Keratinocyte (primary cell): ENCODE data around the gene PRKD2. TPM values are rescaled to one million over a fixed set of nuclear protein-coding genes. Genes with fewer than 3 reads are reported as not detected.

Experiments
- DNase-seq: peaks from one replicate; pipeline ENCODE4 v3.0.0-alpha.2; 2011; ENCODE audit warnings: low read depth, missing footprints, low spot score
- FAIRE-seq: peaks from 2 replicates; lab custom pipeline; 2011; peaks lifted over from hg19 to GRCh38; lab: Jason Lieb, UNC
- H2AFZ ChIP-seq: 2 replicates; pipeline ENCODE4 v1.6.0; 2012; ENCODE audit warnings: low read length, control low read depth, inconsistent platforms; ENCODE audit not compliant: control insufficient read depth
- H3K27ac ChIP-seq: 2 replicates; pipeline ENCODE4 v1.5.1; 2011; ENCODE audit warnings: low read length; ENCODE audit not compliant: control insufficient read depth, insufficient read depth
- H3K27me3 ChIP-seq: 3 replicates; pipeline ENCODE4 v1.6.0; 2011; ENCODE audit warnings: low read length; ENCODE audit not compliant: control insufficient read depth, insufficient read depth; ENCODE audit errors: extremely low read depth
- H3K36me3 ChIP-seq, 2 experiments: 2 replicates in 1 of 2; 3 replicates in 1 of 2; pipeline ENCODE4 v1.5.1; 2011; ENCODE audit warnings: low read length in 2 of 2, mild to moderate bottlenecking in 1 of 2; ENCODE audit not compliant: control insufficient read depth in 2 of 2, insufficient read depth in 2 of 2; ENCODE audit errors: extremely low read depth in 1 of 2
- H3K4me1 ChIP-seq: 3 replicates; pipeline ENCODE4 v1.5.1; 2011; ENCODE audit warnings: low read length; ENCODE audit not compliant: control insufficient read depth, insufficient read depth; ENCODE audit errors: extremely low read depth
- H3K4me2 ChIP-seq: 3 replicates; pipeline ENCODE4 v1.6.0; 2011; ENCODE audit warnings: low read depth, low read length; ENCODE audit not compliant: control insufficient read depth, insufficient read depth; ENCODE audit errors: extremely low read depth
- H3K4me3 ChIP-seq, 3 experiments: fragments of 200-600 bp in 1 of 3; sonication (generic) in 1 of 3; 2 replicates in 2 of 3; 3 replicates in 1 of 3; pipeline ENCODE4 v1.5.1; 2011 to 2016; ENCODE audit warnings: low read length in 3 of 3, mild to moderate bottlenecking in 3 of 3, control low read depth in 2 of 3, inconsistent platforms in 1 of 3, low read depth in 1 of 3, mixed read lengths in 1 of 3, mixed run types in 1 of 3, moderate library complexity in 1 of 3; ENCODE audit not compliant: control insufficient read depth in 2 of 3, insufficient read depth in 2 of 3; ENCODE audit errors: extremely low read depth in 1 of 3
- H3K79me2 ChIP-seq: 2 replicates; pipeline ENCODE4 v1.6.0; 2012; ENCODE audit warnings: low read length; ENCODE audit not compliant: control insufficient read depth, insufficient read depth
- H3K9ac ChIP-seq: 3 replicates; pipeline ENCODE4 v1.6.0; 2011; ENCODE audit warnings: low read length; ENCODE audit not compliant: control insufficient read depth, insufficient read depth; ENCODE audit errors: extremely low read depth
- H3K9me1 ChIP-seq: 3 replicates; pipeline ENCODE4 v1.6.0; 2011; ENCODE audit warnings: low read length; ENCODE audit not compliant: control insufficient read depth, insufficient read depth; ENCODE audit errors: extremely low read depth
- H3K9me3 ChIP-seq: 2 replicates; pipeline ENCODE4 v1.5.1; 2012; ENCODE audit warnings: low read depth, low read length; ENCODE audit not compliant: control insufficient read depth
- H4K20me1 ChIP-seq: 3 replicates; pipeline ENCODE4 v1.6.0; 2011; ENCODE audit warnings: low read length; ENCODE audit not compliant: control insufficient read depth, insufficient read depth; ENCODE audit errors: extremely low read depth
- EZH2 ChIP-seq: IDR thresholded peaks from one replicate; pipeline ENCODE4 v1.6.1; 2012; ENCODE audit warnings: inconsistent platforms, mild to moderate bottlenecking, low read length, moderate library complexity
- dilution Hi-C: fragments of 300-500 bp; cut with MboI; formaldehyde crosslinking; loops from one replicate; pipeline ENCODE4 v1.7.0; 2020; ENCODE audit warnings: low sequenced_read_pairs; ENCODE audit not compliant: extremely low pct_ligation_motif_present
- polyA plus RNA-seq, 5 experiments: library from polyadenylated mRNA; depleted of rRNA in 3 of 5; stranded (reverse) in 3 of 5; stranded (forward) in 1 of 5; unstranded in 1 of 5; fragments of >200 nt; gene quantifications; 1 replicate in 1 of 5; 2 replicates in 3 of 5; 3 replicates in 1 of 5; pipeline versions ENCODE4 v1.2.1 to v1.2.3, GENCODE V29; 2011 to 2012; ENCODE audit warnings: missing spikeins in 2 of 5, low read depth in 1 of 5, low replicate concordance in 1 of 5
- TF ChIP-seq, protein P1 (sequence below), 3 experiments: IDR thresholded peaks in 1 of 3; conservative IDR thresholded peaks in 1 of 3; optimal IDR thresholded peaks in 1 of 3; 2 replicates in 2 of 3; 3 replicates in 1 of 3; pipeline versions ENCODE3 to v1.5.1; 2011; ENCODE audit warnings: low read length in 3 of 3, mild to moderate bottlenecking in 3 of 3, moderate library complexity in 2 of 3, control low read depth in 1 of 3, inconsistent platforms in 1 of 3; ENCODE audit not compliant: insufficient read depth in 2 of 3; ENCODE audit errors: extremely low read depth in 1 of 3

Gene PRKD2
- polyA plus RNA-seq, 1 donor (not counting 4 experiments of a cell fraction or from before 2014, with no cell fraction given): 9.9 TPM

DNA sequence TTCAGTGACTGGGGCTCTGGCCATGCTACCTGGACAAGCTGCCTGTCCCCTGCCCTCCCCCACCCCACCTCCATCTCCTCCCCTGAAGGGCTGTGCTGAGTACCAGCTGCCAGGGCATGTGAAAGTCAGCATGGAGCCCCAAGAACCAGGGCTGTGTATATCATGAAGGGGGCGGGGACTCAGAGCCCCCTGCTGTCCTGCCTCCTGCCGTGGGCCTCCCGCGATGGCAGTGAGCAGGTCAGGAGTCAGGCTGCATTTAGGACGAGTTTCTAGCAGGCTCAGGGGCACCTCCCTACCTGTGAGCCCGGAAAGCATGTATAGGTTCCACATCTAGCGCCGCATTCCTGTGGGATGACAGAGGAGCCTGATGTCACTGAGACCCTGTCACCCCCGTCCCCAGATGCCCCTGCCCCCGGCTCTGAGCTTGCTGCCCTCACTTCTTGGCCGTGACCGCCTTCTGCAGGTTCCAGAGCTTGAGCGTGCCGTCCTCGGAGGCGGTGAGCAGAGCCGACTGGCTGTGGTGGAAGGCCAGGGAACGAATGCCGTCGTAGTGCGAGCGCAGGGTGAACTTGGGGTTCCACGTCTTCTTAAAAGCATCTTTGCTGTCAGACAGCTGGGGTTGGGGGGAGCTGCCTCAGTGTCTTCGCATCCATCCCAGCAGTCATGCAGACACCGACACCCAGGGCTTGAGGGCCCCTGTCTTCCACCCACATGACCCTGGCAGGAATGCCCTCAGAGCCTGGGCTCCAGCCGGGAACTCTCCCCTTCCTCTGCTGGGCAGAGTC is 8.3 kb upstream of the PRKD2 start:
- dilution Hi-C loops: no loop called here
- H3K9me1 ChIP-seq: no peaks in the 10 kb centered on the region
- no peak overlapping the region for H3K27ac ChIP-seq
- H3K27me3 ChIP-seq: no peaks in the 10 kb centered on the region
- H3K79me2 ChIP-seq: peaks cover 18% of the 10 kb centered on the region
- TF ChIP-seq EZH2: no peak
- TF ChIP-seq, protein P1, sequence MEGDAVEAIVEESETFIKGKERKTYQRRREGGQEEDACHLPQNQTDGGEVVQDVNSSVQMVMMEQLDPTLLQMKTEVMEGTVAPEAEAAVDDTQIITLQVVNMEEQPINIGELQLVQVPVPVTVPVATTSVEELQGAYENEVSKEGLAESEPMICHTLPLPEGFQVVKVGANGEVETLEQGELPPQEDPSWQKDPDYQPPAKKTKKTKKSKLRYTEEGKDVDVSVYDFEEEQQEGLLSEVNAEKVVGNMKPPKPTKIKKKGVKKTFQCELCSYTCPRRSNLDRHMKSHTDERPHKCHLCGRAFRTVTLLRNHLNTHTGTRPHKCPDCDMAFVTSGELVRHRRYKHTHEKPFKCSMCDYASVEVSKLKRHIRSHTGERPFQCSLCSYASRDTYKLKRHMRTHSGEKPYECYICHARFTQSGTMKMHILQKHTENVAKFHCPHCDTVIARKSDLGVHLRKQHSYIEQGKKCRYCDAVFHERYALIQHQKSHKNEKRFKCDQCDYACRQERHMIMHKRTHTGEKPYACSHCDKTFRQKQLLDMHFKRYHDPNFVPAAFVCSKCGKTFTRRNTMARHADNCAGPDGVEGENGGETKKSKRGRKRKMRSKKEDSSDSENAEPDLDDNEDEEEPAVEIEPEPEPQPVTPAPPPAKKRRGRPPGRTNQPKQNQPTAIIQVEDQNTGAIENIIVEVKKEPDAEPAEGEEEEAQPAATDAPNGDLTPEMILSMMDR (optimal IDR thresholded peaks at IDR 0.05 in 1 of 3, IDR thresholded peaks at IDR 0.05 in 1 of 3, conservative IDR thresholded peaks at IDR 0.05 in 1 of 3; ENCODE audit: extremely low read depth in 1 of 3, insufficient read depth in 2 of 3, low read length in 3 of 3): no peak
- peaks cover 27% of the 10 kb centered on the region for H4K20me1 ChIP-seq
- H3K4me3 ChIP-seq: no peak overlapping the region
- H3K4me2 ChIP-seq: no peak overlapping the region
- no peak overlapping the region for H2AFZ ChIP-seq
- H3K4me1 ChIP-seq: no peaks in the 10 kb centered on the region
- no peak overlapping the region for H3K9ac ChIP-seq
- FAIRE-seq (no peak), DNase-seq (no peak)
- H3K36me3 ChIP-seq: peaks cover 75 to 76% of the 10 kb centered on the region in 2 experiments
- H3K9me3 ChIP-seq: no peaks in the 10 kb centered on the region

DNA sequence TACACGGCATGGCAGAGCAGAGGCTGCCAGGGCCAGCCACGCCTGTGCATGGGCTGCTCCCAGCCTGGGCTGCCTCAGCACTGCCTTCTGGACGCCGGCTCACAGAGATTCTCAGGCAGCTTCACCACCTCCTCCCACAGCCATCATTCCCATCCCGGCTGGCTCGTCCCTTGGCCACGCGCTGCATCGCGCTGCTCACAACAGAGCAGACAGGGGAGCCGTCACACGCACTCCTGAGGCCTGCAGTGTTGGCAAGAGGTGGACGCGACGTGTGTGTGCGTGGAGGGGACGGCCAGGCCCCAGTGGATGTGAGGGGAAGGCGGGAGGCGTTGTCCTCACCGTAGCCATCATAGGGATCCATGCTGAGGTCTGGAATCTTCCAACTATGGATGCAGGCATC is 7.6 kb upstream of the PRKD2 start:
- FAIRE-seq: no peak
- TF ChIP-seq, protein P1 (optimal IDR thresholded peaks at IDR 0.05 in 1 of 3, IDR thresholded peaks at IDR 0.05 in 1 of 3, conservative IDR thresholded peaks at IDR 0.05 in 1 of 3; ENCODE audit: extremely low read depth in 1 of 3, insufficient read depth in 2 of 3, low read length in 3 of 3): no peak
- TF ChIP-seq EZH2: no peak
- peaks cover 22% of the 10 kb centered on the region for H4K20me1 ChIP-seq
- no peak overlapping the region for H3K4me2 ChIP-seq
- H3K79me2 ChIP-seq: peaks cover 18% of the 10 kb centered on the region
- peaks cover 70 to 71% of the 10 kb centered on the region in 2 experiments for H3K36me3 ChIP-seq
- no peak overlapping the region for H3K4me3 ChIP-seq
- H3K9me3 ChIP-seq: no peaks in the 10 kb centered on the region
- H3K27me3 ChIP-seq: no peaks in the 10 kb centered on the region
- H3K9ac ChIP-seq: no peak overlapping the region
- no peaks in the 10 kb centered on the region for H3K4me1 ChIP-seq
- dilution Hi-C loops: no loop called here
- DNase-seq: no peak
- H3K27ac ChIP-seq: no peak overlapping the region
- H3K9me1 ChIP-seq: no peaks in the 10 kb centered on the region
- no peak overlapping the region for H2AFZ ChIP-seq
